ENCODE results near the gene LPIN3. TPM values are rescaled to one million over a fixed set of nuclear protein-coding genes. Genes with fewer than 3 reads are reported as not detected.

LPIN3 gene
- total RNA-seq, 1 experiment from 2014 or later = 3.8 TPM

GRCh38 chr20:41371371-41371770 is 30.8 kb downstream of the LPIN3 start:
- Histone ChIP-seq H3K4me2 (ENCODE audit: insufficient read depth, insufficient read length, low read length) (no peak overlapping the region), H4K91ac (ENCODE audit: insufficient read length, low read depth, low read length) (no peak overlapping the region), H4K5ac (ENCODE audit: insufficient read length, low read depth, low read length) (no peak overlapping the region), H3K79me2 (ENCODE audit: insufficient read depth, low read length) (no peaks in the 10 kb centered on the region), H2BK20ac (ENCODE audit: low read depth, low read length, poor library complexity, severe bottlenecking) (no peak overlapping the region), H4K8ac (replicated peaks; ENCODE audit: insufficient read length, low read depth, low read length) (no peak overlapping the region), H3K9ac (ENCODE audit: extremely low read depth, insufficient read length, low read length) (no peak overlapping the region), H3K14ac (ENCODE audit: insufficient read depth, low read length) (no peak overlapping the region), H3K9me3 (ENCODE audit: control insufficient read depth, low read depth, low read length) (peaks cover 4% of the 10 kb centered on the region), H2BK120ac (ENCODE audit: low read depth, low read length, poor library complexity, severe bottlenecking) (no peak overlapping the region), H2AK5ac (ENCODE audit: insufficient read length, low read length) (no peak overlapping the region), H2BK5ac (ENCODE audit: insufficient read length, low read length) (no peak overlapping the region), H2BK12ac (ENCODE audit: insufficient read length, low read depth, low read length) (no peak overlapping the region), H3K23ac (ENCODE audit: insufficient read length, low read depth, low read length) (no peak overlapping the region), H2BK15ac (ENCODE audit: low read depth, low read length) (no peak overlapping the region), H3K27me3 (ENCODE audit: insufficient read depth, low read length) (peaks cover 14% of the 10 kb centered on the region; the same call in 1 of the 2 replicates), H3T11ph (ENCODE audit: low read length) (no peak overlapping the region), H3K27ac (ENCODE audit: insufficient read length, low read depth, low read length) (no peak overlapping the region), H3K79me1 (ENCODE audit: insufficient read depth, low read depth, low read length, poor library complexity, severe bottlenecking) (no peaks in the 10 kb centered on the region), H2AFZ (ENCODE audit: low read length) (no peak overlapping the region), H3K4me1 (ENCODE audit: insufficient read depth, low read length) (no peaks in the 10 kb centered on the region), H3K23me2 (ENCODE audit: insufficient read length, low read depth, low read length, poor library complexity, severe bottlenecking) (peaks cover 3% of the 10 kb centered on the region), H3K4ac (ENCODE audit: low read depth, low read length) (no peak overlapping the region), H3K18ac (ENCODE audit: insufficient read length, low read depth, low read length) (no peak overlapping the region), H4K20me1 (ENCODE audit: control insufficient read depth, insufficient read depth, insufficient read length) (no peaks in the 10 kb centered on the region), H3K56ac (ENCODE audit: insufficient read length, low read depth, low read length) (no peak overlapping the region)
- no CpG with 5 or more reads among the region's 4 CpGs for WGBS (ENCODE audit: extremely low coverage, insufficient read length, low lambda C conversion rate)
- peaks cover 58% of the 10 kb centered on the region for H3K27me3 Mint-ChIP-seq (ENCODE audit: low read depth)
- H3K4me1 Mint-ChIP-seq = peaks cover 10 to 16% of the 10 kb centered on the region in 2 experiments
- no peak overlapping the region for H3K4me3 Mint-ChIP-seq
- H3K27ac Mint-ChIP-seq = no peak overlapping the region
- peaks cover 7 to 16% of the 10 kb centered on the region in 2 experiments for H3K9me3 Mint-ChIP-seq
- no peak for TF ChIP-seq CTCF (conservative IDR thresholded peaks at IDR 0.05)
- H3K36me3 Mint-ChIP-seq (ENCODE audit: insufficient read depth in 1 of 3, low read depth in 3 of 3) = peaks cover 0 to 10% (median 5%) of the 10 kb centered on the region in 3 experiments; a peak in 5 of 7 replicates
- no peak for DNase-seq

All from H9 (cell line).